ENCODE data around the gene FTCD.
"Not testable (repeated sequence)": the region's sequence is repeated elsewhere in the genome, so short reads cannot be mapped to it uniquely, and the experiment has no call there.

The FTCD gene

DNA sequence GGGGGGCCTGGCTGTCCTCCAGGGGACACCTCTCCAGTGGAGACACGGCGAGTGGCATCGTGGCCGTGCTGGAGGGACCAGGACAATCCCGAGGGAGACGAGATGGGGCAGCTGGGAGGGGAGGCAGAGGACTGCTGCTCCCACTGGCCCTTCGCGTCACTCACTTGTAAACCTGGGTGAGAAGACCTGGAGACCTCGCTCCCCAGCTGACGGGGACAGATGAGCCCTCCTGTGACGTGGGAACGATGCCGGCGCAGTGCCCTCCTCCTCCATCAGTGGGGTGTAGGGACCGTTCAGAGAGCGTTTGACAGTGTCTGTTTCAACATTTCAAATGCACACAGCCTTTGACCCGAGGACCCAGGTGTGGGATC, 24.3 kb upstream of the FTCD start:
- H3K4me2 ChIP-seq, result no peak overlapping the region
- no peak for TF ChIP-seq Cebpa-rat (IDR thresholded peaks at IDR 0.05)
- H3K4me1 ChIP-seq, result peaks cover 0 to 21% (median 12%) of the 10 kb centered on the region in 10 experiments; a peak in 13 of 20 replicates

DNA sequence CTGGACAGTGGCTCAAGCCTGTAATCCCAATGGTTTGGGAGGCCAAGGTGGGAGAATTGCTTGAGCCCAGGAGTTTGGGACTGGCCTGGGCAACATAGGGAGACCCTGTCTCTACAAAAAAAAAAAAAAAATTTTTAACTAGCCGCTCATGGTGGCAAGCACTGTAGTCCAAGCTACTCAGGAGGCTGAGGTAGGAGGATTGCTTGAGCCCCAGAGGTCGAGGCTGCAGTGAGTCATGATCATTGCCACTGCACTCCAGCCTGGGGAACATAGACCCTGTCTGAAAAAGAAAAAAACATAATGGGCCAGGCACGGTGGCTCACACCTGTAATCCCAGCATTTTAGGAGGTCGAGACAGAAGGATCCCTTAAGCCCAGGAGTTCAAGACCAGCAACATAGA, 23.6 kb upstream of the FTCD start:
- Histone ChIP-seq H3K9me3 (replicated peaks in 1 of 11) (peaks cover 31 to 40% (median 36%) of the 10 kb centered on the region in 11 experiments), H3K27me3 (peaks cover 0 to 3% (median under 1%) of the 10 kb centered on the region in 11 experiments; a peak in 8 of 22 replicates), H3K4me3 (no peak overlapping the region), H3K27ac (no peak overlapping the region), H3K9ac (no peak overlapping the region), H3K36me3 (no peaks in the 10 kb centered on the region), H3K4me2 (no peak overlapping the region), H3K4me1 (peaks cover 0 to 21% (median 11%) of the 10 kb centered on the region in 10 experiments; a peak in 13 of 20 replicates), H4K20me1 (peaks cover 0 to 8% (median 0%) of the 10 kb centered on the region in 11 experiments; a peak in 3 of 22 replicates)
- no peak for TF ChIP-seq Cebpa-rat (IDR thresholded peaks at IDR 0.05)

More for the DNA sequence above, 24.3 kb upstream of the FTCD start:
- Histone ChIP-seq H3K27me3 (peaks cover under 1 to 10% (median 8%) of the 10 kb centered on the region in 11 experiments; a peak in 14 of 22 replicates), H4K20me1 (peaks cover 0 to 8% (median 0%) of the 10 kb centered on the region in 11 experiments; a peak in 3 of 22 replicates), H3K9me3 (replicated peaks in 1 of 11) (peaks cover 24 to 33% (median 28%) of the 10 kb centered on the region in 11 experiments), H3K36me3 (no peaks in the 10 kb centered on the region), H3K4me3 (no peak overlapping the region), H3K9ac (no peak overlapping the region), H3K27ac (peak overlapping the region in 2 of 11 experiments; percentile 29 to 32; a peak in 2 of 22 replicates)

DNA sequence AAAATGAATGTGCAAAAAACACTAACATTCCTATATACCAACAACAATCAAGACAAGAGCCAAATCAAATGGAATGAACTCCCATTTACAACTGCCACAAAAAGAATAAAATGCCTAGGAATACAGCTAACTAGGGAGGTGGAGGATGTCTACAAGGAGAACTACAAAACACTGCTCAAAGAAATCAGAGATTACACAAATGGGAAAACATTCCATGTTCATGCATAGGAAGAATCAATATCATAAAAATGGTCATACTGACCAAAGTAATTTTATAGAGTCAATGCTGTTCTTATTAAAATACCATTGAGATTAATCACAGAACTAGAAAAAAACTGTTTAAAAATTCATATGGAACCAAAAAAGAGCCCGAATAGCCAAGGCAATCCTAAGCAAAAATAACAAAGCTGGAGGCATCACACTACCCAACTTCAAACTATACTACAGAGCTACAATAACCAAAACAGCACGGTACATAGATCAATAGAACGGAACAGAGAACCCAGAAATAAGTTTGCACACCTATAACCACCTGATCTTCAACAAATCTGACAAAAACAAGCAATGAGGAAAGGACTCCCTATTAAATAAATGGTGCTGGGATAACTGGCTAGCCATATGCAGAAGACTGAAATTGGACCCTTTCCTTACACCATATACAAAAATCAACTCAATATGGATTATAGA, 21.2 kb upstream of the FTCD start:
- H4K20me1 ChIP-seq, H3K9ac ChIP-seq, H3K27ac ChIP-seq, H3K4me2 ChIP-seq, H3K27me3 ChIP-seq, H3K36me3 ChIP-seq, H3K4me3 ChIP-seq: not testable (repeated sequence)
- Histone ChIP-seq H3K9me3 (replicated peaks in 1 of 11) (peaks cover 43 to 56% (median 49%) of the 10 kb centered on the region in 11 experiments), H3K4me1 (peaks cover 0 to 12% (median 8%) of the 10 kb centered on the region in 10 experiments; a peak in 9 of 20 replicates)

DNA sequence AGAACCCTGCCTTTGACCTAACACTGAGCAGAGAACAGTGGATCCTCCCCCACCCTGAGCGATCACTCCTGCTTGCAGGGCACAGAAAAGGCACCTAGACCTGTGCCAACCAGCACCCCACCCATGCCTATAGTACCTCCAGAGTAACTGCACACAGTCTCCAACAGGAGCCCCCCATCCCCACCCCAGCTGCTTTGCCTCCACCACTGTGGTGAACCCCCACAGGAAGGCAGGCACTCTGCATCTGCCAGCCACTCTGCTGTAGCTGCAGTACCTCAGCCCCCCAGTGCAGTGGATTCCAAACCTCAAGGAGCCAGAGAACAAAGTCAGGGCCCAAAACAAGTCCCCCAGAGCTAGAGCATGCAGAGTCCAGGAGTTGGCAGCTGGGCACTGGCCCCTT, 18.2 kb upstream of the FTCD start:
- Histone ChIP-seq H3K4me1 (0 out of 20 replicates have a peak, but pooled peaks cover 0 to 5% (median 0%) of the 10 kb centered on the region in 10 experiments), H4K20me1 (peaks cover 0 to 6% (median 0%) of the 10 kb centered on the region in 11 experiments; a peak in 2 of 22 replicates), H3K27me3 (no peaks in the 10 kb centered on the region), H3K9me3 (replicated peaks in 1 of 11) (peaks cover 43 to 56% (median 49%) of the 10 kb centered on the region in 11 experiments), H3K9ac (no peak overlapping the region), H3K27ac (no peak overlapping the region), H3K4me3 (no peak overlapping the region), H3K4me2 (no peak overlapping the region), H3K36me3 (no peaks in the 10 kb centered on the region)
- TF ChIP-seq Cebpa-rat (IDR thresholded peaks at IDR 0.05), result no peak

DNA sequence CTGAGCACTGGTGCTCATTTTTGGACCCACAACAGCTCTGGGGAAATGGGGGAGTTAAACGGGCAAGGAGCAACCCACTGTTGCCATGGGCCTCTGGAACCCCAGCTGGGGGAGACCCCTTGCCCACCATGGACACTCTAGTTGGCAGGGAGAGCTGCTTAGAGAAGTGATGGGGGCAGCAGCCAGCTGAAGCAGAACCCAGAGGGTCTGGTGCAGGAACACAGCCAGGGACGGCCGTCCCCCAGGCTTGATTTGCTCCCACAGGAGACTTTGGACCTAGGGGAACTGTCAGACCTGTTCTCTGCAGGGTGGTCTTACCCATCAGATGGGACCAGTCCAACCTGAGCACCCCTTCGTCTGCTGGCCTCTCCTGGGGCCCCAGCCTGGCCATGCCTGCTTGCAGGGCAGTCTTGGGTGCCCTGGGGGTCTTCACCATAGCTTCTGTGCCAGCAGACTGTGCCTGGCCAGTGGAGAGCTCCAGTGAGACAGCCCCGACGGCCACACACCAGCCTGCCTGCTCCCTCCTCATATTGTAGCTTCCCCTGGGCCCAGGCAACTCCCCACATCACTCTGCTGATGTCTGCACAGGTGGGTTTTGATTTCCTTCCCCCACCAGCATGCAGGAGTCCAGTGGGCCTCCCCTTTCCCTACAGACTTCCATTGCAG, 17.6 kb upstream of the FTCD start:
- H3K4me2 ChIP-seq, result no peak overlapping the region
- H3K36me3 ChIP-seq, result no peaks in the 10 kb centered on the region
- peaks cover 43 to 56% (median 49%) of the 10 kb centered on the region in 11 experiments for H3K9me3 ChIP-seq (replicated peaks in 1 of 11)
- H3K27me3 ChIP-seq, result no peaks in the 10 kb centered on the region
- TF ChIP-seq Cebpa-rat (IDR thresholded peaks at IDR 0.05), result no peak
- H3K9ac ChIP-seq, result no peak overlapping the region
- H3K4me1 ChIP-seq, result 0 out of 20 replicates have a peak, but pooled peaks cover 0 to 5% (median 0%) of the 10 kb centered on the region in 10 experiments
- H3K4me3 ChIP-seq, result no peak overlapping the region
- H4K20me1 ChIP-seq, result peaks cover 0 to 11% (median 0%) of the 10 kb centered on the region in 11 experiments; a peak in 3 of 22 replicates
- H3K27ac ChIP-seq, result no peak overlapping the region

DNA sequence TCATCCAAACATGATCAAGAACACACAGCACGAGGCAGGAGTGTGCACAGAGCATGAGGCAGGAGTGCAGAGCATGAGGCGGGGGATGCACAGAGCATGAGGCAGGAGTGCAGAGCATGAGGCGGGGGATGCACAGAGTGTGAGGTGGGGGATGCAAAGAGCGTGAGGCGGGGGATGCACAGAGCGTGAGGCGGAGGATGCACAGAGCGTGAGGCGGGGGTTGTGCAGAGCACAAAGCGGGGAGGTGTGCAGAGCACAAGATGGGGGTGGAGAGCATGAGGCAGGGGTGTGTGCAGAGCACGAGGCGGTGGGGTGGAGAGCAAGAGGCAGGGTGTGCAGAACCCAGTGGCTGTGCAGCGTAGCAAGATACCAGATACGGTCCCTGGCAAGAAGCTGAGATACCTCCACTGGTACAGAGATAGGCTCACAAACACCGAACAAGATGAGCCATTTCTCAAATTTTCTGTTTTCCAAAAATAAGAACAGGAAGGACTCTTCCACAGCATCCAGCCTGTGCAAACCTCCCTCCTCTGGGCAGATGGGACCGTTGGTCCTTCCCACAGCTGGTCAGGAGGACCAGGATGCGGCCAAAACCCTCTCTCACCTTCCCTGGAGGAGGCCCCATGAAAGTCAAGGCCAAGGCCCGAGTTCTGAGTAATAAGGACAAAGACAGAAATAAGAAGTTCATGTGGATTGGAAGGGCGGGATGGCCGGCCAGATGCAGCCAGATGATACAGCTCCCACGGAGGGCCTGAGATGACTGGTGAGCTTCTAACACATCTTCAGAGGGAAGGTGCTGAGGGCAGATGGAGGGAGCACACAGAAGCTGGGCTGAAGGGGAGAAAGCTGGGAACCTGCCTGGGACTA, 16.9 kb upstream of the FTCD start:
- Histone ChIP-seq H3K4me1 (0 out of 20 replicates have a peak, but pooled peaks cover 0 to 5% (median 0%) of the 10 kb centered on the region in 10 experiments), H3K9ac (no peak overlapping the region), H4K20me1 (peaks cover 0 to 11% (median 0%) of the 10 kb centered on the region in 11 experiments; a peak in 3 of 22 replicates), H3K27me3 (no peaks in the 10 kb centered on the region), H3K9me3 (replicated peaks in 1 of 11) (peaks cover 41 to 49% (median 44%) of the 10 kb centered on the region in 11 experiments), H3K27ac (no peak overlapping the region), H3K36me3 (no peaks in the 10 kb centered on the region), H3K4me3 (no peak overlapping the region), H3K4me2 (no peak overlapping the region)
- no peak for TF ChIP-seq Cebpa-rat (IDR thresholded peaks at IDR 0.05)

DNA sequence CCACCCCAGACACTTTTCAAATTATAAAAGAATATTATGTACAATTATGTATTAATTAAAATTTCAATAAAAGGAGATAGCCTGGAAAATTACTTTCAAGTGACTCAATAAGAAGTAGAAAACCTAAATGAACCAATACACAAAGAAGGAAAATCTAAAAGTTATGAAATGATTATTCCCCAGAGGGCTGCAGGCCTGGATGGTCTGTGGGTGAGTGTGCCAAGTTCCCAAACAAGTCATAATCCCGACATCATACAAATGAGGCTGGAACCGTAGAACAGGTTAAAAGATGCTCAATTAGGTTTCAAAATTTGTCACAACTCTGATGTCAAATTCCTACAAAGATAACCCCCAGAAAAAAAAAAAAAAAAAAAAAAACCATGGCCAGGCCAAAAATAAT, 16.2 kb upstream of the FTCD start:
- no peaks in the 10 kb centered on the region for H3K27me3 ChIP-seq
- peaks cover 0 to 11% (median 0%) of the 10 kb centered on the region in 11 experiments; a peak in 3 of 22 replicates for H4K20me1 ChIP-seq
- no peak overlapping the region for H3K4me2 ChIP-seq
- no peak overlapping the region for H3K27ac ChIP-seq
- no peak for TF ChIP-seq Cebpa-rat (IDR thresholded peaks at IDR 0.05)
- H3K4me1 ChIP-seq, result 0 out of 20 replicates have a peak, but pooled peaks cover 0 to 5% (median 0%) of the 10 kb centered on the region in 10 experiments
- no peaks in the 10 kb centered on the region for H3K36me3 ChIP-seq
- H3K4me3 ChIP-seq, result no peak overlapping the region
- H3K9ac ChIP-seq, result no peak overlapping the region
- H3K9me3 ChIP-seq (replicated peaks in 1 of 11), result peaks cover 35 to 42% (median 38%) of the 10 kb centered on the region in 11 experiments

DNA sequence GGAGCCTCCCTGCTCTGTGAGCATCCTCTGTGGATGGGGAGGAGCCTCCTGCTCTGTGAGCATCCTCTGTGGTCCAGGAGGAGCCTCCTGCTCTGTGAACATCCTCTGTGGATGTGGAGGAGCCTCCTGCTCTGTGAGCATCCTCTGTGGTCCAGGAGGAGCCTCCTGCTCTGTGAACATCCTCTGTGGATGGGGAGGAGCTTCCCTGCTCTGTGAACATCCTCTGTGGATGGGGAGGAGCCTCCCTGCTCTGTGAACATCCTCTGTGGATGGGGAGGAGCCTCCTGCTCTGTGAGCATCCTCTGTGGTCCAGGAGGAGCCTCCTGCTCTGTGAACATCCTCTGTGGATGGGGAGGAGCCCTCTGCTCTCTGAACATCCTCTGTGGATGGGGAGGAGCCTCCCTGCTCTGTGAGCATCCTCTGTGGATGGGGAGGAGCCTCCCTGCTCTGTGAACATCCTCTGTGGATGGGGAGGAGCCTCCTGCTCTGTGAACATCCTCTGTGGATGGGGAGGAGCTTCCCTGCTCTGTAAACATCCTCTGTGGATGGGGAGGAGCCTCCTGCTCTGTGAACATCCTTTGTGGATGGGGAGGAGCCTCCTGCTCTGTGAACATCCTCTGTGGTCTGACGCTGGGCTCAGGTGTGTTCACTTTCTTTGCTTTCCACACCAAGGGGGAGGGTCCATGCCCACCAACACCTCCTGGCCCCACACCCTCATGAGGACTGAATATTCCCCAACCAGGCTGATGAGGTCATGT, 15.2 kb upstream of the FTCD start:
- H3K4me2 ChIP-seq, H3K27me3 ChIP-seq, H3K27ac ChIP-seq, H3K36me3 ChIP-seq, H3K9ac ChIP-seq, H3K4me1 ChIP-seq, H3K4me3 ChIP-seq: not testable (repeated sequence)
- H3K9me3 ChIP-seq (replicated peaks in 1 of 11), result peaks cover 26 to 33% (median 29%) of the 10 kb centered on the region in 11 experiments
- peaks cover 0 to 11% (median 0%) of the 10 kb centered on the region in 11 experiments; a peak in 3 of 22 replicates for H4K20me1 ChIP-seq
